ENCODE results near the gene OPRL1.

Gene OPRL1

GRCh38 chr20:64056639-64056888, 23.3 kb upstream of the OPRL1 start:
- no peak for DNase-seq (ENCODE audit: low read depth in 1 of 2, low spot score in 1 of 2)

DNA sequence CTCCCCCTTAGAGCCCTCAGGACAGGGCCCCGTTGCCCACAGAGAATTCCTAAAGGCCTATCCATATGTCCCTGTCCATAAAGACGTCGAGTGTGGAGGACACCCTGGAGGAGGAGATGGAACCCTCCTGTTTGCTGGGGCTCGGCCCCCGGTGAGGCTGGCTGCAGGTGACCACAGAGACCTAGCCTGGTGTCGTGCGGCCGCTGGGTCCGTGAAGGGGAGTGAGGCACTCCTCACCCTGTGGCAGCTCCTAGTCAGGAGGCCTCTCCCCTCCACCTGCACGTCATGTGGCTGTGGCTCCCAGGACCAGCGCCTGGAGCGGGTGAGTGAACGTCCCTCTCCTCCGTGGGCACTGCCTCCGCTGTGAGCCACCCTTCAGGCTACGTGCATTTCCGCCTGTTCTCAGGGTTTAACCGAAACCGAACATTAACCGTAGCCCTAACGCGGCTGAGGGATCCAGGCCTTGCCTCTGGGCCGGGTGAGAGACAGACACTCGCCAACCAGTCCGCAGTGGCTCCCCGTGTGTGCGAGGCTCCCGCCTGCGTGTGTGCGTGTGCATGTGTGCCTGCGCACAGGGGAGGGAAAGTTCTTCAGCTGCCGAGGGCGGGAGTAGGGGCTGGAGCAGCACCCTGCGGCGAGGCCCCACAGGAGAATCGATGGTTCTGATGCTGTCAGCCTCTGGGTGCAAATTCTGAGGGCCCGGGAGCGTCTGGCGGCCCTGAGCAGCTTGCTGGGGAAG, 22.8 kb upstream of the OPRL1 start:
- no peak for DNase-seq (ENCODE audit: low read depth in 1 of 2, low spot score in 1 of 2)

DNA sequence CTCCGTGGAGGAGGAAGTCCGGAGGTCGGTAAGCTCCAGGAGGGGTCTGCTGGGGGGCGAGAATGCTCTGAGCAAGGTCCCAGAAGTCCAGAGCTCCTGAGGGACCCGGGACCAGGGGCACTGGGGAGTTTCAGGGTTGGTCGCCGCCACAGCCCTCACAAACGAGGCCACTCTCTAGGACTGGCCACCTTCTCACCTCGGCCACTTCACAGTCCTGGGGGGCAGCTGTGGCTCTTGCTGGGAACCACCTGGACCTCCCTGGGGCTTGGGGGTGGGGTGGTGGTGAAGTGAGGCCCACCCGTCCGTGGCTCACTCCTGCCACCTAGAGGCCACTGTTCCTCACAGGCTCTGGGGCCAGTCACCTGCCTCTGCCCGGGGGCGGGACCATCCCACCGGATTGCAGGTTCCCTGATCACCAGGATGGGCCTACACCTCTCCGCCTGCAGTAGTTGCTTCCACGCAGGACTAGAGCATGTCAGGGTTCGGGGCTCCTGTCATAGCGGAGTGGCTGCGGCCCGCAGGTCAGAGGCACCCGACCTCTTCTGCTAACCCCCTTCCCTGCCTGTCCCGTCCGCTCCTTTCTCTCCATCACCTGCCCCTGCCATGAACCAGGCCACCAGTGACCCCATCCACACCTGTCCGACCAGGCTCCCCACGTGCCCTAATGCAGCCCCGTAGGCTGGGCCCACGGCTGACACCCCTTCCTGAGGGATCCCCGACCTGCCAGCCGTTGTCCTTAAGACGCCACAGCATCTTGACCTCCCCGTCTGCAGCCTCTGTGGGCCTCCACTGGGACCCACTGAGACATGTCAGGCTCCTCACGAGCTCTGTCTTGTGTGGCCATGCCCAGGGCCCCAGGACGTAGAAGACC, 22.0 kb upstream of the OPRL1 start:
- peak; percentile 66 to 67 for DNase-seq (ENCODE audit: low read depth in 1 of 2, low spot score in 1 of 2)

DNA sequence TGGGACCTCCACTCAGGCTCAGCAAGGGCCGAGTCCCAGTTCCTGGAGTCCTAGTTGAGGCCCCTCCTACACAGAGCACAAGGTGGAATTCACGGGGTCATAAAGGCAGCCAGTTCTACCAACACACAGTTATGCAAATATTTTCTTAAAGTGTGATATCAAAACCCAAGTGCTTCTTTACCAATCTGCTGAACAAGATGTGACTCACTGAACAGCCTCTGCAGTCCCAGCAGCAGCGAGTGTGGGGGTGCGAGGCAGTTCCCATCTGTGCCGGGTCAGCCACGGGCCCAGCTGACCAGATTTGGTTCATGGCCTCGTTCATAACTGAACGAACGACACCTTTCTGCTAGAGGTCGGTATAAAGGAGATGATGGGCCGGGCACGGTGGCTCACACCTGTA, 21.3 kb upstream of the OPRL1 start:
- DNase-seq (ENCODE audit: low read depth in 1 of 2, low spot score in 1 of 2): no peak

- no peak for DNase-seq (ENCODE audit: low read depth in 1 of 2, low spot score in 1 of 2)
Measured at GRCh38 chr20:64062276-64062595, 17.6 kb upstream of the OPRL1 start.

DNA sequence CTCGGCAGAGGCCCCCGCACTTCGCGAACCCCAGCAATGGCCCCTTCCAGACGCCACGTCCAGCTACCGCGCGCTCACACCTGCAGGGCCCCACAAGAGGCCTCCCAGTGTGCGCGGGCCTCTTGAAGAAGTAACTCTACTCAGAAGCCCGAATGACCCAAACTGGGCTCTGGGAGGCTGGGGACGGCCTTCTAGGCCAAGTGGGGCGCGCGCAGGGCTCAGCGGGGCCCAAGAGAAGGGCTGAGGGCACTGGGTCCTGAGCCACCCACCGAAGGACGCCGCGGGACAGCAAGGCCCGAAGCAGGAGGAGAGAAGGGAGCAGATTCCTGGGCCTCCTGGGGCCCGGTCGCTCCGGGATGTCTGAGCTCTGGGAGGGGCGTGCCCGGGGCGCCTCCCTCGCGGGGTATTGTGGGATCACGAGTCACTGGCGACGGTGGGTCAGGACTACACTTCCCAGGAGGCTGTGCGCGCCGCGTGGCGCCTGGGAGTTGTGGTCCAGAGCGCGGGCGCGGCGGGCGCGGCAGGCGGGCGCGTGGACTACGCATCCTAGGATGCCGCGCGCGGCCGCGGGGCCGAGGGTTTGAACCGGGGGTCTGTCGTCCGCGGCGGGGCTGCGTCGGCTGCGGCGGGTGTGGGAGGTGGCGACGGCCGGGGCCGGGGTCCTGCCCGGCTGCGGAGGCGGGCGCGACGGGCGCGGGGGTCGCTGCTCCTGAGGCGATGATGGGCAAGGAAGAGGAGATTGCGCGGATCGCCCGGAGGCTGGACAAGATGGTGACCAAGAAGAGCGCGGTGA, 17.1 kb upstream of the OPRL1 start, which contains the start of gene TCEA2:
TSS of gene TCEA2 (plus strand) at position 603 of the 793 bp plus-strand sequence. CDS start at position 718, 115 bp downstream.
- DNase-seq (ENCODE audit: low read depth in 1 of 2, low spot score in 1 of 2): peak; percentile 89

DNA sequence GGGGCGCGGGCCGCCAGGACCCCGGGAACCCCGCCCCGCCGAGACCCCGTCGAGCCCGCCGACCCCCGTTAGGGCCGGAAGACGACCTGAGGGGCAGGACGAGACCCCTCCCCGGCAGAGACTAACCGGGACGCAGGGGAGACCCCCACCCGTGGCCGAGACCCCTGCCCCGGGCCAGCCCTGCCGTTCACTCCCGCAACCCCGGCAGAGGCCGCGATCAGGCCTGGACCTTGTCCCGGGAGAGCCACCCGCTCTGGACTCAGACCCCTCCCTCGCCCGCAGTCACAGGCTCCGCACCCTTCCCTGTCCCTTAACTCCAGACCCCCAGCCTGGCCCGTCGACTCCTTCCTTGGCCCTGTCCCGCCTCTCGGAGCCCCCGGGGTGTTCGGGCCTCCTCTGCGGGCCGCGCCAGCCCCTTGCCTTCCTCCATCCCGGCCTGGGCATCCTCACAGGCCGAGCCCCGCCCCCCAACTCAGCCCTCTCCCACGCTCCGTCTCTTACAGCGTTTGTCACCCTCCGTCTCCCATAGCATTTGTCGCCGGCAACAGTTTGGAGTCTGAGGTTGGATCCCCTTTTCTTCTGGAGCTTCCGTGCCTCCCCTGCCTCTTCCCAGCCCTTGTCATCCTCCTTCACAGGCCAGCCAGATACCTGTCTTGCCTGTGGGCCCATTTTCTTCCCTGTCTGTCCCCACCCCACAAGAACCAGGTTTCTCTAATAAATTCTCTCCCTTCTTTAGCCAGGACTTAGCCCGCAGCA, 16.3 kb upstream of the OPRL1 start:
- no peak for DNase-seq (ENCODE audit: low read depth in 1 of 2, low spot score in 1 of 2)

DNA sequence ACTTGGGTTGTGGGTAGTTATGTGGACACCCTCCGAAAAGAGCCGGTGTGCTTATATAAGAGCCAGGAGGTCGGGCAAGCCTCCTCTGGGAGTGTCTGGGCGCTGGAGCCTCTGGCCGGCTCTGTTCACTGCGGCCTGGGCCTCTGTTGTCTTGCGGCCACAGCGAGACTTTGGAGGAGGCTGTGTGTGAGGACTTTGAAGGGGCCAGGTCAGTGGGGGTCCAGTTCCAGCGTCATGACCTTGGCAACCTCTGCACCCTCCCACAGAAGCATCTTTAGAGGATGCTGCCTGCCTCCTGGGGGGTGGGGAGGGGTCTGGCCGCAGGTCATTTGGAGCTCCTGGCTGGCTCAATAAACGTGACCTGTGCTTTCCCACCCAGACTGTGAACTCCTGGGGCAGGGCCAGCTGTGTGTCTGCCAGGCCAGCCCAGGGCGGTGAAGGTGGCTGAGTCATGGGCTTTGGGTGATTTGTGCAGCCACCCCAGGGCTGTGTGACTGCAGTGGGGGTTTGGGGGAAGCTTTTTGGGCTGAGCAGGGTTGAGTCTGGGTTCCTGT, 15.7 kb upstream of the OPRL1 start:
- DNase-seq (ENCODE audit: low read depth in 1 of 2, low spot score in 1 of 2): no peak

- no peak for DNase-seq (ENCODE audit: low read depth in 1 of 2, low spot score in 1 of 2)
Measured at GRCh38 chr20:64065062-64065973, 14.6 kb upstream of the OPRL1 start.

DNA sequence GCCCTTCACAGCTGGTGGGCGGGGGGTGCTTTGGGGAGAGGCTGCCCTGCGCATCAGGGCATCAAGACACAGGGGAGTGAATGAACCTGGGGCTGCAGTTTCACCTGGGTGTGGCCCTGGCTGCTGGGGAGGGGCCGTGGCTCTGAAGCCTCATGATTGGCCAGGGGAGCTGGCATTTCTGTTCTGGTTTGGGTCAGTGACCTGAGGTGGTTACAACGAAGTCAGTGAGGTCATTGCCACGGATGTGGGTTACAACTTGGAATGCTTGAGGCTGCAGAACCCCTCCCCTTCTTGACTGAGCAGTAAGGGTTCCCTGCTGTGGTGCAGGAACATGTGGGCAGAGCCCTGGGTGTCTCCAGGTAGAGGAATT, 13.9 kb upstream of the OPRL1 start:
- no peak for DNase-seq (ENCODE audit: low read depth in 1 of 2, low spot score in 1 of 2)

DNA sequence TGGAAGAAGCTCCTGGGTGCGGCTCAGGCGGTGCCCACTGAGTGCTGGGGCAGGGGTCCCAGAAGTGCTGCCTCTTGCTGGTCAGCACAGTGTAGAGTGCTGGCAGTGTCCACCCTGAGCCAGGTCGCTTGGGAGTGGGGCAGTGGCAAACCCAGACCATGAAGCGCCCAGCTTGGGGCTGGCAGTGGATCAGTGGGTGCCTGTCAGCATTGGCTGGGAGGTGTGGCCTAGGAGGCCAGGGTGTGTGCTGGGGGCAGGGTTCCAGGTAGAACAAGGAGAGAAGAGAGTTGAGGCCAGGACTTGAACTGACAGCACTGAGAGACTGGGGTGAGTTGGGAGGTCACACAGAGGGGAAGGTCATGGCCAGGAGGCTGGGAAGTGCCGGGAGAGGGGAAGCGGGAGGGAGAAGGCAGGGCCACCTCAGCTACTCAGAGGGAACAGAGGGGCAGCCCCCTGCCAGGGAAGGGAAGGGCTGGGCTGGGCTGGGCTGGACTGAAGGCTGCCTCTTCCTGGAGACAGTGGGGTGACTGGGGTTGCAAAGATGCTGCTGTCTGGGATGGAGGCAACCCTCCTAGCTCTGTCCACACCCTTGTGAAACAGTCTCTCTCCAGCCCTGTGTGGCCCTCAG, 12.8 kb upstream of the OPRL1 start:
- DNase-seq (ENCODE audit: low read depth in 1 of 2, low spot score in 1 of 2): no peak

DNA sequence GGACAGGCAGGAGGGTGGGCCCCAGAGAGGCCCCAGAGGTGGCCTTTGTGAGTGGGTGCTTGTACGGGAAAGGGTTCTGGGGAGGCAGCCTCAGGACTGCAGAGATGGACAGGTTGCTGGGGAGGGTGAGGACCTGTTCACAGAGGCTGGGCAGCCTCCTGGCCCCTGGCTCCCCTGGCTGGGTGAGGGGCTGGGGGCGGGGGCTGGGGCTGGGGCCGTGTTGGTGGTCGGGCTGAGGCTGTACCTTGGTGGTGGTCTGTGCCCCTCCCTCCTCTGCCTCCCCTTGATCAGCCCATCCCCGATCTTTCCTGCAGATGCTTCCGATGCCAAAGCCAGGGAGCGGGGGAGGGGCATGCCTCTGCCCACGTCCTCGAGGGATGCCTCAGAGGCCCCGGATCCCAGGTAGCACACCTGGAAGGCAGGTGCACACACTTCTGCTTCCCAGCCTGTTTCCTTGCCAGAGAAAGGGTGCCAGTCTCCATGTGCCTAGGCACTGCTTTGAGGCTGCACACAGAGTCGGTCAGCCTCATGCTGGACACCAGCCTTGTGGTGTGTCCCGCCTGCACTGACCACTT, 12.1 kb upstream of the OPRL1 start:
- no peak for DNase-seq (ENCODE audit: low read depth in 1 of 2, low spot score in 1 of 2)

DNA sequence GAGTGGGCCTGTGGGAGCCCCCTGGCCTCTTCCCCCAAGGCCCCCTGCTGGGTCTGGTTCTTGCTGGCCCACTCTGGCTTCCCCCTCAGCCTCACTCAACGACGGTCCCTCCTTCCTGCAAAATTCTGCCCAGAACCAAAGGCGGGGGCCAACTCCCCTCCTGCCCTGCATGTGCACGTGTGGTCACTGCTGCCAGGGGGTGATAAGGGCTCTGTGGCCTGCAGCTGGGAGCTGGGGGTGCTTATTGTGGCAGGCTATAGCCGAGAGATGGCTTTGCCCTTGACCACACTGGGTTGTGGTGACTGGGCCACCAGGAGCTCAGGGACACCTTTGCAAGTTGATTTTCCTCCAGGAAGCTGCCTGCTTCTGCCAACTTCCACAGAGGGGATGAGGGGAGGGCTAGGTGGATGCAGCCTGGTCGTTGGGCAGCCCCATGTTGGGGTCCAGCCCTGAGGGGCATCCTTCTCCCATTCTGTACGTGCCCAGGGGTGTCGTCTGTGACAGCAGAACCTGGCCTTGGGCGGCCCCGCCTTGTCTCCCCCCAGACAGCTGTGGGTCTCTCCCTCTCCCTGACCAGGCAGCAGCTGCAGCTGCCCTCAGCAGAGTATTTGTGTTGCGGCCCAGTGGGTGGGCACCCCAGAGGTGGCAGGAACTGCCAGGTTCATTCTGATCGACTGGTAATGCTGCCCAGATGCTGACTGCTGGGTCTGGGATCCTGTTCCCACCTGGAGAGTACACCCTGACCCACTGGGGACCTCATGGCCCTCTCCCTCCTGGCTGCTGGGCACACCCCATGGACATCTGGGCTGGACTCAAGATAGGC, 11.3 kb upstream of the OPRL1 start:
- DNase-seq (ENCODE audit: low read depth in 1 of 2, low spot score in 1 of 2): no peak

DNA sequence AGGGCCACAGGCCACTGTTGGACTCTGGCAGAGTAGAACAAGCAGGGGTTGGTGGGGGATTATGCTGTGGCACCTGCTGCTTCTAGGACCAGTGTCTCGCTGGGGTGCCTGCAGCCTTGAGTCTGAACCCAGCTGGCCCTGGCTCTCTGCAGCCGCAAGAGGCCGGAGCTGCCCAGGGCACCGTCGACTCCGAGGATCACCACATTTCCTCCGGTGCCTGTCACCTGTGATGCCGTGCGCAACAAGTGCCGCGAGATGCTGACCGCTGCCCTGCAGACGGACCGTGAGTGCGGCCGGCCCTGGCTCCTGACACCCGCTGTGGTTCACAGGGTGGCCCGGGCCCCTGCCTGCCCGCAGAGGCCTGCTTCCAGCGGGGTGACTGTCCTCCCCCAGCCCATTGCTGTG, 10.7 kb upstream of the OPRL1 start:
- no peak for DNase-seq (ENCODE audit: low read depth in 1 of 2, low spot score in 1 of 2)

GRCh38 chr20:64069614-64070243, 10.2 kb upstream of the OPRL1 start:
- no peak for DNase-seq (ENCODE audit: low read depth in 1 of 2, low spot score in 1 of 2)

DNA sequence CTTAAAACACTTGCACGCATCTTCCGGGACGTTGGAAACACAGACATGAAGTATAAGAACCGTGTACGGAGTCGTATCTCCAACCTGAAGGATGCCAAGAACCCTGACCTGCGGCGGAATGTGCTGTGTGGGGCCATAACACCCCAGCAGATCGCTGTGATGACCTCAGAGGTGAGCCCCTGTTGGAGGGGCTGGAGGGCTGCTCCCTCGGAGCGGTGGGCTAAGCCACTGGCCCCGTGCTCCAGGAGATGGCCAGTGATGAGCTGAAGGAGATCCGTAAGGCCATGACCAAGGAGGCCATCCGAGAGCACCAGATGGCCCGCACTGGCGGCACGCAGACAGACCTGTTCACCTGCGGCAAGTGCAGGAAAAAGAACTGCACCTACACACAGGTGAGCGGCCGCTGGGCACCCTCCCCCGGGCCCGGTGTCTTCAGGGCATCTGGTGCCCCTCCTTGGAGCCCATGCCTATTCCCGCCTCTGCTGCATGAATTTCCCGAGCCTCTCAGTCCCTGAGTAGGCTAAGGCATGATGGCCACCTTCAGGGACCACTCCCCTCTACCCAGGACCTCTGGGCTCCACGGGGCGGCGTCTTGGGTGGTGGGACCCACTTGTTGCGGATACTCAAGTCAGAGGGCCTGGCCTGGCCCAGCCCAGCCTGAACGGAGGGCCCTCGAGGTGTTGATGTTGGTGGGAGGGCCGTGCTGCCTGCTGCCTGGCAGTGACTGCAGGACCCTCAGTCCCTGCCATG, 9.5 kb upstream of the OPRL1 start:
- DNase-seq (ENCODE audit: low read depth in 1 of 2, low spot score in 1 of 2): no peak

Data from activated T-helper 1 cell treated with anti-CD3 and anti-CD28 coated beads, Interleukin-2, amount 50 U/mL, for 16 hours (primary cell).